Kidney (tissue), 14 donors: ENCODE measurements around the gene SLC45A1. TPM values are rescaled to one million over a fixed set of nuclear protein-coding genes. Genes with fewer than 3 reads are reported as not detected.

ENCODE experiments used
- DNase-seq, 5 donors: peaks; one replicate each; pipeline ENCODE4 v3.0.0-alpha.2; 2013 to 2020
- FAIRE-seq: peaks from 2 replicates; lab custom pipeline; 2012; peaks lifted over from hg19 to GRCh38; lab: Jason Lieb, UNC
- H3K27ac ChIP-seq, 2 donors: one replicate each; pipeline ENCODE4 v1.7.0; 2013; ENCODE audit warnings: low read depth in 2 of 2, low read length in 2 of 2, inconsistent platforms in 1 of 2
- H3K27me3 ChIP-seq: one replicate; pipeline ENCODE4 v1.7.1; 2013; ENCODE audit warnings: low read length, inconsistent platforms; ENCODE audit not compliant: control insufficient read depth, insufficient read depth
- H3K36me3 ChIP-seq, 3 donors: one replicate each; pipeline versions ENCODE4 v1.7.0 to v1.7.1; 2013; ENCODE audit warnings: low read length in 3 of 3, control low read depth in 1 of 3, inconsistent platforms in 1 of 3; ENCODE audit not compliant: insufficient read depth in 3 of 3, control insufficient read depth in 2 of 3
- H3K4me1 ChIP-seq, 3 donors: one replicate each; pipeline versions ENCODE4 v1.7.0 to v1.7.1; 2013; ENCODE audit warnings: low read length in 3 of 3, inconsistent platforms in 1 of 3, low read depth in 1 of 3; ENCODE audit not compliant: control insufficient read depth in 2 of 3, insufficient read depth in 2 of 3
- H3K4me3 ChIP-seq, 3 donors: one replicate each; pipeline versions ENCODE4 v1.7.0 to v1.8.1; 2013; ENCODE audit warnings: low read length in 3 of 3, control low read depth in 1 of 3, inconsistent platforms in 1 of 3
- H3K9ac ChIP-seq, 3 donors: one replicate each; pipeline versions ENCODE4 v1.7.0 to v1.7.1; 2013; ENCODE audit warnings: low read length in 3 of 3, control low read depth in 1 of 3, inconsistent platforms in 1 of 3
- H3K9me3 ChIP-seq, 3 donors: one replicate each; pipeline versions ENCODE4 v1.7.0 to v1.7.1; 2013; ENCODE audit warnings: low read length in 3 of 3, control low read depth in 1 of 3, inconsistent platforms in 1 of 3; ENCODE audit not compliant: control insufficient read depth in 2 of 3, insufficient read depth in 1 of 3
- CTCF ChIP-seq: IDR thresholded peaks from 3 replicates; pipeline ENCODE4 v1.5.1; 2012; ENCODE audit warnings: mild to moderate bottlenecking, moderate library complexity, borderline replicate concordance; ENCODE audit not compliant: insufficient read depth; ENCODE audit errors: extremely low read depth
- intact Hi-C: fragments of 100-400 bp; cut with DNase I; formaldehyde crosslinking; loops from one replicate; pipeline ENCODE4 v1.11.1; 2022
- polyA plus RNA-seq: library from polyadenylated mRNA; stranded (reverse); fragments of 350-450 nt; fragmentation: Illumina TruSeq; extraction: RNeasy Lipid Tissue Mini Kit (QIAGEN cat#74804); gene quantifications from one replicate; pipeline ENCODE4 v1.2.3, GENCODE V29; 2014; ENCODE audit warnings: low read depth, low replicate concordance; ENCODE audit not compliant: insufficient read depth
- total RNA-seq: library from RNA; stranded (reverse); fragmentation: NEBNext Ultra II Directional; extraction: Animal tissue kit (Norgen Biotek cat#: 25700); gene quantifications from one replicate; pipeline ENCODE4 v1.2.1, GENCODE V29; 2021
- donor health status: control.
- donor health status: control.
- donor health status: control.
- donor health status: control.
- donor health status: control.
- donor health status: DM: yes; HTN: yes; CAD: no.
- donor health status: Normal renal cell carcinoma (clear cell type).

SLC45A1 gene
- total and polyA plus RNA-seq, 2 donors from 2014 or later = 1.8 to 9.2 TPM

GRCh38 chr1:8285965-8286364, 31.9 kb upstream of the SLC45A1 start:
- H3K36me3 ChIP-seq = no peaks in the 10 kb centered on the region
- H3K9ac ChIP-seq = no peak overlapping the region
- no peak for DNase-seq
- no peak for FAIRE-seq
- no peak overlapping the region for H3K27ac ChIP-seq
- H3K9me3 ChIP-seq = no peaks in the 10 kb centered on the region
- no peak for TF ChIP-seq CTCF
- peaks cover 0 to 2% (median 0%) of the 10 kb centered on the region in 3 donors for H3K4me1 ChIP-seq
- H3K4me3 ChIP-seq = no peak overlapping the region
- no peaks in the 10 kb centered on the region for H3K27me3 ChIP-seq
- intact Hi-C loops = no loop called here

- no peaks in the 10 kb centered on the region for H3K9me3 ChIP-seq
- H3K4me3 ChIP-seq = no peak overlapping the region
- H3K9ac ChIP-seq = no peak overlapping the region
- DNase-seq (no peak), FAIRE-seq (no peak)
- TF ChIP-seq CTCF = no peak
- H3K27me3 ChIP-seq = no peaks in the 10 kb centered on the region
- intact Hi-C loops = no loop called here
- H3K27ac ChIP-seq = no peak overlapping the region
- no peaks in the 10 kb centered on the region for H3K36me3 ChIP-seq
- no peaks in the 10 kb centered on the region for H3K4me1 ChIP-seq
These were observed 24.8 kb upstream of the SLC45A1 start for GRCh38 chr1:8293118-8293517.

GRCh38 chr1:8293641-8294169, 24.2 kb upstream of the SLC45A1 start:
- H3K9me3 ChIP-seq = no peaks in the 10 kb centered on the region
- H3K4me3 ChIP-seq = no peak overlapping the region
- H3K4me1 ChIP-seq = no peaks in the 10 kb centered on the region
- no peaks in the 10 kb centered on the region for H3K27me3 ChIP-seq
- no peak for TF ChIP-seq CTCF
- DNase-seq = no peak
- no peak overlapping the region for H3K27ac ChIP-seq
- intact Hi-C loops = no loop called here
- H3K36me3 ChIP-seq = no peaks in the 10 kb centered on the region
- no peak overlapping the region for H3K9ac ChIP-seq
- FAIRE-seq = no peak

- no peak overlapping the region for H3K4me3 ChIP-seq
- intact Hi-C loops = no loop called here
- no peak overlapping the region for H3K9ac ChIP-seq
- DNase-seq (peak in 1 of 5 donors; percentile 34), FAIRE-seq (no peak)
- H3K27me3 ChIP-seq = no peaks in the 10 kb centered on the region
- no peaks in the 10 kb centered on the region for H3K36me3 ChIP-seq
- no peaks in the 10 kb centered on the region for H3K9me3 ChIP-seq
- H3K27ac ChIP-seq = no peak overlapping the region
- no peaks in the 10 kb centered on the region for H3K4me1 ChIP-seq
- TF ChIP-seq CTCF = no peak
These were observed 23.7 kb upstream of the SLC45A1 start for GRCh38 chr1:8294170-8294697.
